IPS-18a (cell line): ENCODE results near the gene CHST11.

ENCODE experiments used
- H3K27ac ChIP-seq: one replicate; pipeline ENCODE4 v1.5.1; 2013; ENCODE audit warnings: low read length
- H3K27me3 ChIP-seq: one replicate; pipeline ENCODE4 v1.6.1; 2013; ENCODE audit warnings: mild to moderate bottlenecking, low read length; ENCODE audit not compliant: control insufficient read depth, insufficient read depth
- H3K36me3 ChIP-seq: one replicate; pipeline ENCODE4 v1.6.1; 2013; ENCODE audit warnings: low read depth, low read length; ENCODE audit not compliant: control insufficient read depth
- H3K4me1 ChIP-seq: one replicate; pipeline ENCODE4 v1.6.1; 2013; ENCODE audit warnings: low read depth, low read length; ENCODE audit not compliant: control insufficient read depth
- H3K4me3 ChIP-seq: one replicate; pipeline ENCODE4 v1.5.1; 2013; ENCODE audit warnings: low read length
- H3K9ac ChIP-seq: one replicate; pipeline ENCODE4 v1.6.1; 2013; ENCODE audit warnings: mild to moderate bottlenecking, low read length, moderate library complexity
- H3K9me3 ChIP-seq: one replicate; pipeline ENCODE4 v1.6.1; 2013; ENCODE audit warnings: low read depth, low read length; ENCODE audit not compliant: control insufficient read depth

CHST11 gene

GRCh38 chr12:104626069-104626837, 169.5 kb downstream of the CHST11 start:
- Histone ChIP-seq H3K9me3 (no peaks in the 10 kb centered on the region), H3K9ac (no peak overlapping the region), H3K36me3 (no peaks in the 10 kb centered on the region), H3K4me1 (peaks cover 13% of the 10 kb centered on the region), H3K27me3 (no peaks in the 10 kb centered on the region), H3K27ac (no peak overlapping the region), H3K4me3 (no peak overlapping the region)

- no peak overlapping the region for H3K9ac ChIP-seq
- H3K27ac ChIP-seq, result no peak overlapping the region
- no peak overlapping the region for H3K4me3 ChIP-seq
- H3K9me3 ChIP-seq, result no peaks in the 10 kb centered on the region
- H3K4me1 ChIP-seq, result peaks cover 13% of the 10 kb centered on the region
- H3K36me3 ChIP-seq, result no peaks in the 10 kb centered on the region
- no peaks in the 10 kb centered on the region for H3K27me3 ChIP-seq
These were observed 170.7 kb downstream of the CHST11 start for GRCh38 chr12:104627231-104627989.

GRCh38 chr12:104627990-104628830, 171.5 kb downstream of the CHST11 start:
- Histone ChIP-seq H3K9me3 (no peaks in the 10 kb centered on the region), H3K9ac (no peak overlapping the region), H3K4me3 (no peak overlapping the region), H3K27me3 (no peaks in the 10 kb centered on the region), H3K27ac (no peak overlapping the region), H3K4me1 (peaks cover 10% of the 10 kb centered on the region), H3K36me3 (no peaks in the 10 kb centered on the region)

GRCh38 chr12:104628831-104629135, 172.0 kb downstream of the CHST11 start:
- no peak overlapping the region for H3K9ac ChIP-seq
- H3K4me3 ChIP-seq, result no peak overlapping the region
- peaks cover 10% of the 10 kb centered on the region for H3K4me1 ChIP-seq
- H3K9me3 ChIP-seq, result no peaks in the 10 kb centered on the region
- no peaks in the 10 kb centered on the region for H3K36me3 ChIP-seq
- no peak overlapping the region for H3K27ac ChIP-seq
- H3K27me3 ChIP-seq, result no peaks in the 10 kb centered on the region

GRCh38 chr12:104630230-104630670, 173.5 kb downstream of the CHST11 start:
- H3K9me3 ChIP-seq, result no peaks in the 10 kb centered on the region
- no peak overlapping the region for H3K4me3 ChIP-seq
- no peaks in the 10 kb centered on the region for H3K36me3 ChIP-seq
- H3K27me3 ChIP-seq, result no peaks in the 10 kb centered on the region
- no peak overlapping the region for H3K9ac ChIP-seq
- peaks cover 10% of the 10 kb centered on the region for H3K4me1 ChIP-seq
- no peak overlapping the region for H3K27ac ChIP-seq

GRCh38 chr12:104631867-104632266, 175.1 kb downstream of the CHST11 start:
- H3K9me3 ChIP-seq, result no peaks in the 10 kb centered on the region
- H3K4me3 ChIP-seq, result no peak overlapping the region
- no peak overlapping the region for H3K27ac ChIP-seq
- no peaks in the 10 kb centered on the region for H3K36me3 ChIP-seq
- H3K4me1 ChIP-seq, result peaks cover 10% of the 10 kb centered on the region
- H3K27me3 ChIP-seq, result no peaks in the 10 kb centered on the region
- no peak overlapping the region for H3K9ac ChIP-seq

GRCh38 chr12:104632724-104633201, 176.0 kb downstream of the CHST11 start:
- Histone ChIP-seq H3K36me3 (no peaks in the 10 kb centered on the region), H3K9me3 (no peaks in the 10 kb centered on the region), H3K4me1 (peaks cover 10% of the 10 kb centered on the region), H3K9ac (no peak overlapping the region), H3K4me3 (no peak overlapping the region), H3K27me3 (no peaks in the 10 kb centered on the region), H3K27ac (no peak overlapping the region)

GRCh38 chr12:104634044-104634443, 177.3 kb downstream of the CHST11 start:
- no peak overlapping the region for H3K4me3 ChIP-seq
- no peaks in the 10 kb centered on the region for H3K27me3 ChIP-seq
- no peaks in the 10 kb centered on the region for H3K36me3 ChIP-seq
- no peaks in the 10 kb centered on the region for H3K9me3 ChIP-seq
- no peak overlapping the region for H3K9ac ChIP-seq
- H3K27ac ChIP-seq, result no peak overlapping the region
- peaks cover 10% of the 10 kb centered on the region for H3K4me1 ChIP-seq

- Histone ChIP-seq H3K36me3 (no peaks in the 10 kb centered on the region), H3K4me1 (peaks cover 10% of the 10 kb centered on the region), H3K9me3 (no peaks in the 10 kb centered on the region), H3K9ac (no peak overlapping the region), H3K27me3 (no peaks in the 10 kb centered on the region), H3K27ac (no peak overlapping the region), H3K4me3 (no peak overlapping the region)
These were observed 178.1 kb downstream of the CHST11 start for GRCh38 chr12:104634852-104635251.

GRCh38 chr12:104635607-104636343, 179.0 kb downstream of the CHST11 start:
- Histone ChIP-seq H3K9me3 (no peaks in the 10 kb centered on the region), H3K27ac (no peak overlapping the region), H3K4me1 (peaks cover 3% of the 10 kb centered on the region), H3K36me3 (no peaks in the 10 kb centered on the region), H3K4me3 (no peak overlapping the region), H3K27me3 (no peaks in the 10 kb centered on the region), H3K9ac (no peak overlapping the region)

GRCh38 chr12:104636496-104636895, 179.7 kb downstream of the CHST11 start:
- Histone ChIP-seq H3K27me3 (no peaks in the 10 kb centered on the region), H3K36me3 (no peaks in the 10 kb centered on the region), H3K4me3 (no peak overlapping the region), H3K27ac (no peak overlapping the region), H3K4me1 (no peaks in the 10 kb centered on the region), H3K9me3 (no peaks in the 10 kb centered on the region), H3K9ac (no peak overlapping the region)
